GM18867 (cell line): Measurements from ENCODE around the gene DGCR6L.
"Not testable (repeated sequence)": the region's sequence is repeated elsewhere in the genome, so short reads cannot be mapped to it uniquely, and the experiment has no call there.

Source experiments
- ATAC-seq: cut with Tn5 transposase; IDR thresholded peaks from one replicate; pipeline ENCODE4 v1.9.1; 2021; ENCODE audit warnings: mild to moderate bottlenecking, moderate library complexity; ENCODE audit not compliant: unreplicated experiment

The DGCR6L gene

GRCh38 chr22:20319745-20320658 is at the start of gene DGCR6L:
TSS of gene DGCR6L (minus strand) at chr22:20320060. CDS start at chr22:20319988, 72 bp downstream.
- peak; percentile 76 for ATAC-seq

DNA sequence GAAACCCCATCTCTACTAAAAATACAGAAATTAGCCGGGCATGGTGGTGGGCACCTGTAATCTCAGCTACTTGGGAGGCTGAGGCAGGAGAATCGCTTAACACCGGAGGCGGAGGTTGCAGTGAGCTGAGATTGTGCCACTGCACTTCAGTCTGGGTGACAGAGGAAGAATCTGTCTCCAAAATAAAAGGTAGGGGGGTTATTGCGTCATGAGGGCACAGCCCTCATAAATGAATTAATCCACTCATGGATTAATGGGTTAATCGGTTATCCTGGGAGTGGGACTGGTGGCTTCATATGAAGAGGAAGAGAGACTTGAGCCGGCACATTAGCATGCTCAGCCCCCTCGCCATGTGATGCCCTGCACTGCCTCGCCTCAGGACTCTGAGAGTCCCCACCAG is 49.0 kb upstream of the DGCR6L start:
- not testable (repeated sequence) for ATAC-seq

GRCh38 chr22:20366841-20367240 is 47.0 kb upstream of the DGCR6L start:
- not testable (repeated sequence) for ATAC-seq

DNA sequence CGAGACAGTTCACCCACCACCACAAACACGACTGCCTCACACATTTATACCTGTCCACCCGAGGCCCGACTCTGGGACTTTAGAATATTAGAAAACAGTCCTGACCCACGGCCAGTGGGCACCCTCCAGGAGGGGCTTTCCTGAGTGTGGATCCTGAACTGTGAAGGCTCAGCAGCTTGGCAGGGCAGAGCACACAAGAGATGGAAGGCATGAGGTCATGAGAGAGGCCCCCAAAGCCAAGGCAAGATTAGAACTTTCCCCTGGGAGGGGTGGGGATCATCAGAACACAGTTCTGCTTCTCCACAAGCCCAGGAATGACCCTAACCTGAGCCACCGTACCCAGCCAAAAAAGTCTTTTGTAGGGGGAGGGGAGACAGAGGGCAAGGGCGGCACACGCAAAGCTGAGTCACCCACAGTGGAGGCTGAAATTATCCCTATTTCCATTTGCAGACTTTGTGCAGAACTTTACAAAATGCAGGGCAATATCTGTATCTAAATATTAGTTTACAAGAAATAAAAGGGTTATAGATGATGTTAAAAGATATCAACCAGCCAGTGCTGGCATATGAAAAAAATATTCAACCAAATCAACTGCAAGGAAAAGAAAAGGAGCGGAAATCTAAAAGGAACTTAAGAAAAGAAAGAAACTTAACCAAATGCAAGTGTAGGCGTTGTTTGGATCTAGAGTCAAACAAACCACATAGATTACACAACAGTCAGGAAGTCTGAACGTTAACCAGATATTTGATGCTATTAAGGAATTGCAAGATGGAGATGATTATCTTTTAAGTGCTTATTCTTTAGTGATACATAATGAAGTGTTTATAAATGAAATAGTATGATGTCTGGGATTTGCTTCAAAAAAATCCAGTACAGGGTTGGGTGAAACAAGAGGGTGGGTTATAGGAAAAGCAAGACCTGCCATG is 44.7 kb upstream of the DGCR6L start:
- ATAC-seq = not testable (repeated sequence)

GRCh38 chr22:20362403-20362802 is 42.5 kb upstream of the DGCR6L start:
- not testable (repeated sequence) for ATAC-seq

DNA sequence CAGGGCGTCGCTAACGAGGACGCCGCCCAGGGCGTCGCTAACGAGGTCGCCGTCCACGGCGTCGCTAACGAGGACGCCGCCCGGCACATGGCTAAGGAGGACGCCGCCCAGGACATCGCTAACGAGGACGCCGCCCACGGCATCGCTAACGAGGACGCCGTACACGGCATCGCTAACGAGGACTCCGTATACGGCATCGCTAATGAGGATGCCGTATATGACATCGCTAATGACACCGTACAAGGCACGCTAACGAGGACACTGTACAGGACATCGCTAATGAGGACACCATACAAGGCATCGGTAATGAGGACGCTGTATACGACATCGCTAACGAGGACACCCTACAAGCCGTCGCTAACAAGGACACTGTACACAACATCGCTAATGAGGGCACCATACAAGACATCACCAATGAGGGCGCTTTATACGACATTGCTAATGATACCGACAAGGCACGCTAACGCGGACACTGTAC is 41.9 kb upstream of the DGCR6L start:
- ATAC-seq = not testable (repeated sequence)

DNA sequence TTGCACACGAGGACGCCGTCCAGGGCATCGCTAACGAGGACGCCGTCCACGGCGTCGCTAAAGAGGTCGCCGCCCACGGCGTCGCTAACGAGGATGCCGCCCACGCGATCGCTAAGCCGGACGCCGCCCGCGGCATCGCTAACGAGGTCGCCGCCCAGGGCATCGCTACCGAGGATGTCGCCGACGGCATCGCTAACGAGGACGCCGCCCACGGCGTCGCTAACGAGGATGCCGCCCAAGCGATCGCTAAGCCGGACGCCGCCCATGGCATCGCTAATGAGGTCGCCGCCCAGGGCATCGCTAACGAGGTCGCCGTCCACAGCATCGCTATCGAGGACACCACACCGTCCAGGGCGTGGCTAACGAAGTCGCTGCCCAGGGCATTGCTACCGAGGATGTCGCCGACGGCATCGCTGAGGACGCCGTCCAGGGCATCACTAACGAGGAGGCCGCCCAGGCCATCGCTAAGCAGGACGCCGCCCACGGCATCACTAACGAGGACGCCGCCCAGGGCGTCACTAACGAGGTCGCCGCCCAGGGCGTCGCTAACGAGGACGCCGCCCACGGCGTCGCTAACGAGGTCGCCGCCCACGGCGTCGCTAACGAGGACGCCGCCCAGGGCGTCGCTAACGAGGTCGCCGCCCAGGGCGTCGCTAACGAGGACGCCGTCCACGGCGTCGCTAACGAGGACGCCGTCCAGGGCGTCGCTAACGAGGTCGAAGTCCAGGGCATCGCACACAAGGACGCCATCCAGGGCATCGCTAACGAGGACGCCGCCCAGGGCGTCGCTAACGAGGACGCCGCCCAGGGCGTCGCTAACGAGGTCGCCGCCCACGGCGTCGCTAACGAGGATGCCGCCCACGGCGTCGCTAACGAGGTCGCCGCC is 41.2 kb upstream of the DGCR6L start:
- not testable (repeated sequence) for ATAC-seq

DNA sequence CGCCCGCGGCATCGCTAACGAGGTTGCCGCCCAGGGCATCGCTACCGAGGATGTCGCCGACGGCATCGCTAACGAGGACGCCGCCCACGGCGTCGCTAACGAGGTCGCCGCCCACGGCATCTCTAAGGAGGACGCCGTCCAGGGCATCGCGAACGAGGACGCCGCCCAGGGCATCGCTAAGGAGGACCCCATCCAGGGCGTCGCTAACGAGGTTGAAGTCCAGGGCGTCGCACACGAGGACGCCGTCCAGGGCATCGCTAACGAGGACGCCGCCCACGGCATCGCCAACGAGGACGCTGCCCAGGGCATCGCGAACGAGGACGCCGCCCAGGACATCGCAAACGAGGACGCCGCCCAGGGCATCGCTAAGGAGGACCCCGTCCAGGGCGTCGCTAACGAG is 40.4 kb upstream of the DGCR6L start:
- not testable (repeated sequence) for ATAC-seq

DNA sequence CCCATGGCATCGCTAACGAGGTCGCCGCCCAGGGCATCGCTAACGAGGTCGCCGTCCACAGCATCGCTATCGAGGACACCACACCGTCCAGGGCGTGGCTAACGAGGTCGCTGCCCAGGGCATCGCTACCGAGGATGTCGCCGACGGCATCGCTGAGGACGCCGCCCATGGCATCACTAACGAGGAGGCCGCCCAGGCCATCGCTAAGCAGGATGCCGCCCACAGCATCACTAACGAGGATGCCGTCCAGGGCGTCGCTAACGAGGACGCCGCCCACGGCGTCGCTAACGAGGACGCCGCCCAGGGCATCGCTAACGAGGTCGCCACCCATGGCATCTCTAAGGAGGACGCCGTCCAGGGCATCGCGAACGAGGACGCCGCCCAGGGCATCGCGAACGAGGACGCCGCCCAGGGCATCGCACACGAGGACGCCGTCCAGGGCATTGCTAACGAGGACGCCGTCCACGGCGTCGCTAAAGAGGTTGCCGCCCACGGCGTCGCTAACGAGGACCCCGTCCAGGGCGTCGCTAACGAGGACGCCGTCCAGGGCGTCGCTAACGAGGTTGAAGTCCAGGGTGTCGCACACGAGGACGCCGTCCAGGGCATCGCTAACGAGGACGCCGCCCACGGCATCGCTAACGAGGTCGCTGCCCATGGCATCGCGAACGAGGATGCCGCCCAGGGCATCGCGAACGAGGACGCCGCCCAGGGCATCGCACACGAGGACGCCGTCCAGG is 38.8 kb upstream of the DGCR6L start:
- not testable (repeated sequence) for ATAC-seq

GRCh38 chr22:20357967-20358366 is 38.1 kb upstream of the DGCR6L start:
- ATAC-seq = not testable (repeated sequence)

- not testable (repeated sequence) for ATAC-seq
Measured at GRCh38 chr22:20356906-20357305, 37.0 kb upstream of the DGCR6L start.

- not testable (repeated sequence) for ATAC-seq
Measured at GRCh38 chr22:20355939-20356636, 36.2 kb upstream of the DGCR6L start.

DNA sequence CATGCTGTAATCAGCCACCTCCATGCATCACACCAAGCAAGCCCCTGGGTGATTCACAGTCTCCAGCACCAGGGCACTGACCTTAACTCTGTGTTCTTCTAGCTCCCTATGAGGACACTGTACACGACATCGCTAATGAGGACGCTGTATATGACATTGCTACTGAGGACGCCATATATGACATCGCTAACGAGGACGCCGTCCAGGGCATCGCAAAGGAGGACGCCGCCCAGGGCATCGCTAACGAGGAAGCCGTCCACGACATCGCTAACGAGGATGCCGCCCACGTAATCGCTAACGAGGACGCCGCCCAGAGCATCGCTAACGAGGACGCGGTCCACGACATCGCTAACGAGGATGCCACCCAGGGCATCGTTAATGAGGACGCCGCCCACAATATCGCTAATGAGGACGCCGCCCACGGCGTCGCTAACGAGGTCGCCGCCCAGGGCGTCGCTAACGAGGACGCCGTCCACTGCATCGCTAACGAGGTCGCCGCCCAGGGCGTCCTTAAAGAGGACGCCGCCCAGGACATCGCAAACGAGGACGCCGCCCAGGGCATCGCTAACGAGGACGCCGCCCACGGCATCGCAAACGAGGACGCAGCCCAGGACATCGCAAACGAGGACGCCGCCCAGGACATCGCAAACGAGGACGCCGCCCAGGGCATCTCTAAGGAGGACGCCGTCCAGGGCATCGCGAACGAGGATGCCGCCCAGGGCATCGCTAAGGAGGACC is 34.5 kb upstream of the DGCR6L start:
- ATAC-seq = no peak

DNA sequence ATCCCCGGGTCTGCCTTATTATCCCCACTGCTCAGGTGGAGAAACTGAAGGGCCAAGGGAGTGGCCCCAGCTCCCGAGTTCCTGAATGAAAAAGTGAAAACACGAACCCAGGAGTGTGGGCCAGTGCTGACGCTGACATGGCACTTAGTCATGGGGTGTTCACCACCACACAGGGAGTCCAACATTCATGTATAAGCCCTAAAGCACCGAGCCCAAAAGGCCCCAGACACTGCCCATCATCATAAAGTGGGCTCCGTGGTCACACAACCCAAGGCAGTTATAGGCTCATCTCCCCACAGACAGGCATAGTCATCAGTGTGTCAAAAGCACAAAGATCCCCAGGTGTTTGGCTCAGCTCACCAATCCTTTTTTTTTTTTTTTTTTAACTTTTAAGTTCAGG is 32.7 kb upstream of the DGCR6L start:
- not testable (repeated sequence) for ATAC-seq

DNA sequence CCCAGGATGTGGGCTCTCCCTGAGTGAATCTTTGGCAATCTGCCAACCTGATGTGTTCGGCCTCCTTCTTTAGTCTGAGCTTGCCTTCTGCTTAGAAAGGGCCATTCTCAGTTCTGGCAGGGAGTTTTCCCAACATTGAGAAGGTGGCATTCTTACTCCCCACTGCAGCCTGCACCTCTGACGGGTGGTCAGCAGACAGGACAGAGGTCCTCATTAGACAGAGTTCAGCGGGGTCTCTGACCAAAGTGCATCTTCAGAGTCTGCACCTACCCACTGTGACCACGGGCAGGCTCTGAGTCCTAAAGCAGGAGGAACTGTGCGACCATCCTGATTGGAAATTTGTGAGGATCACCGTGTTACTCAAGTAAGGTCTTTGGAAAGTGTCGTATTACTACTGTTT is 26.7 kb upstream of the DGCR6L start:
- not testable (repeated sequence) for ATAC-seq

DNA sequence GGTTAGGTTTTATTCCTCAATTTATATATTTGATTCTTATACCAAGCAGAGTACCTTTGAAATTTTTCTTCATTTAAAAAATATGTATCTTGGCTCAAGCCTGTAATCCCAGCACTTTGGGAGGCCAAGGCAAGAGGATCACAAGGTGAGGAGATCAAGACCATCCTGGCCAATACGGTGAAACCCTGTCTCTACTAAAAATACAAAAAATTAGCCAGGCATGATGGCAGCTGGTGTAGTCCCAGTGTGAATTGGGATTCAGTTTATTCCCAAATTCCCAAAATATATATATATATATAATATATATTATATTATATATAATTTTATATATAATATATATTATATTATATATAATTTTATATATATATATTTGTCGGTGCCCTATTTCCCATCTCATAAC is 18.4 kb upstream of the DGCR6L start:
- ATAC-seq = not testable (repeated sequence)

DNA sequence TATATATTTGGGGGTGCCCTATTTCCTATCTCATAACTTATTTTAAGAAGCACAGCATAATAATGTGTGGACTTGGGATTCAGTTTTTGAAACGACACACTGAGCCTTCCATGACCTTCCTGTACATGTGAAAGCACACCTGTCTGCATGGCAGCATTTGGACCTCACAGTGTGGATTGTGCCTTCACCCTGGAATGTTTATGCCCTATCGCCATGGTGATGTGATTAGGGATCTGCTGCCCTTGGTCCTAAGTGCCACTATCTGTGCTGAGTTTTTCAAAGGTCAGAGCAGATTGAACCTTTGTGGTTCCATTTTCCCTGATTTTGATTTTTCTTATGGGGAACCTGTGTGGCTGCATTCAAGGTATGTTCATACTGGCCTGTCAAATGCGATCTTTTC is 17.9 kb upstream of the DGCR6L start:
- not testable (repeated sequence) for ATAC-seq

DNA sequence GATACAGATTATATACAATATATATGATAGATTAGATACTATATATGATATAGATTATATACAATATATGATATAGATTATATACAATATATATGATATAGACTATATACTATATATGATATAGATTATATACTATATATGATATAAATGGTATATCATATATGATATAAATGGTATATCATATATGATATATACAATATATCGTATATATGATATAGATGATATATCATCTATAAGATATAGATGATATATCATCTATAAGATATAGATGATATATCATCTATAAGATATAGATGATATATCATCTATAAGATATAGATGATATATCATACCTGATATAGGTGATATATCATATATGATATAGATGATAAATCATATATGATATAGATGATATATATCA is 16.7 kb upstream of the DGCR6L start:
- ATAC-seq = not testable (repeated sequence)
